ENCODE measurements around the gene CENPH. TPM values are rescaled to one million over a fixed set of nuclear protein-coding genes. Genes with fewer than 3 reads are reported as not detected.

The CENPH gene
- total and polyA plus RNA-seq, 7 donors, result 1.3 to 11.3 (median 3.8) TPM

DNA sequence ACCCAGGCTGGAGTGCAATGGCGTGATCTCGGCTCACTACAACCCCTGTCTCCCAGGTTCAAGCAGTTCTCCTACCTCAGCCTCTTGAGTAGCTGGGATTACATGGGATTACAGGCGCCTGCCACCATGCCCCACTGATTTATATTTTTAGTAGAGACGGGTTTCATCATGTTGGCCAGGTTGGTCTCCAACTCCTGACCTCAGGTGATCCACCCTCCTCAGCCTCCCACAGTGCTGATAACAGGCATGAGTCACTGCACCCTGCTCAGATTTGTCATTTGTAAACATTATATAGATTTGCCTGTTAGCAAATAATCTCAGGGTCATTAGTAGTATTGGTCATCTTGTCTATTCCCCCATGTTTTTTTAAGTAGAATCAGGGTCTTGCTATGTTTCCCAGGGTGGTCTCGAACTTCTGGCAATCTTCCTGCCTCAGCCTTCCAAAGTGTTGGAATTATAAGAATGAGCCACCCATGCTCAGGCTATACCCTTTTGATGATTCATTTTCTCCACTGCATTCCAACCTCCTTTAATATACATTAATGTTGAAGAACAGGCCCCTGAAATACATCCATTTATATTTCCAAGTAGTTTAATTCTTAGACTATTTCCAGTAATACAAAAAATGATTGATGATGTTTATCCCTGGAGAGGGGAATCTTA is 17.3 kb downstream of the CENPH start:
- Histone ChIP-seq H3K4me3 (no peak overlapping the region), H3K36me3 (no peaks in the 10 kb centered on the region), H3K27me3 (no peaks in the 10 kb centered on the region), H3K27ac (no peak overlapping the region), H3K9me3 (no peaks in the 10 kb centered on the region), H3K4me1 (no peaks in the 10 kb centered on the region)
- no peak for TF ChIP-seq POLR2AphosphoS5 (IDR thresholded peaks at IDR 0.05)
- no peak for TF ChIP-seq POLR2A (IDR thresholded peaks at IDR 0.05)
- TF ChIP-seq, protein P1, sequence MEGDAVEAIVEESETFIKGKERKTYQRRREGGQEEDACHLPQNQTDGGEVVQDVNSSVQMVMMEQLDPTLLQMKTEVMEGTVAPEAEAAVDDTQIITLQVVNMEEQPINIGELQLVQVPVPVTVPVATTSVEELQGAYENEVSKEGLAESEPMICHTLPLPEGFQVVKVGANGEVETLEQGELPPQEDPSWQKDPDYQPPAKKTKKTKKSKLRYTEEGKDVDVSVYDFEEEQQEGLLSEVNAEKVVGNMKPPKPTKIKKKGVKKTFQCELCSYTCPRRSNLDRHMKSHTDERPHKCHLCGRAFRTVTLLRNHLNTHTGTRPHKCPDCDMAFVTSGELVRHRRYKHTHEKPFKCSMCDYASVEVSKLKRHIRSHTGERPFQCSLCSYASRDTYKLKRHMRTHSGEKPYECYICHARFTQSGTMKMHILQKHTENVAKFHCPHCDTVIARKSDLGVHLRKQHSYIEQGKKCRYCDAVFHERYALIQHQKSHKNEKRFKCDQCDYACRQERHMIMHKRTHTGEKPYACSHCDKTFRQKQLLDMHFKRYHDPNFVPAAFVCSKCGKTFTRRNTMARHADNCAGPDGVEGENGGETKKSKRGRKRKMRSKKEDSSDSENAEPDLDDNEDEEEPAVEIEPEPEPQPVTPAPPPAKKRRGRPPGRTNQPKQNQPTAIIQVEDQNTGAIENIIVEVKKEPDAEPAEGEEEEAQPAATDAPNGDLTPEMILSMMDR (IDR thresholded peaks at IDR 0.05), result no peak
- no peak for TF ChIP-seq EP300 (IDR thresholded peaks at IDR 0.05)
- no peak for DNase-seq
- intact Hi-C loops (cut with DNase I), result no loop called here
- WGBS, 2 donors, result 96% methylated on average over 5 of the region's 5 CpGs

DNA sequence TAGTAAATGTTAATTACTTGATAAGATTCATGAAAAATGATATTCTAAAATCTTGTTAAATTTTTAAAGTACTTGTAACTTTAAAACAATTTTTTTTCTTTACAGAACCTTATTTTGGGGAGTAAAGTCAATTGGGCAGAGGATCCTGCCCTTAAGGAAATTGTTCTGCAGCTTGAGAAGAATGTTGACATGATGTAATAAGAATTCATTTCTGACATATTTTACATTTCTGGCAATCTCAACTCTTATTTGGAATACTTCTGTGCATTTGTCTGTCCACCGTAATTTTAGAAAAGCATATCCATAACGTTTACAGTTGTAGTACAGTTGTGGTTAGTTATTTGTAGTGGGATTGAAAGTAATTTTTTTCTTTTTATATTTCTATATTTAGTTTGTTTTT is 20.2 kb downstream of the CENPH start:
- Histone ChIP-seq H3K36me3 (no peaks in the 10 kb centered on the region), H3K4me1 (no peaks in the 10 kb centered on the region), H3K4me3 (no peak overlapping the region), H3K27ac (no peak overlapping the region), H3K9me3 (no peaks in the 10 kb centered on the region), H3K27me3 (no peaks in the 10 kb centered on the region)
- TF ChIP-seq, protein P1 (IDR thresholded peaks at IDR 0.05), result no peak
- TF ChIP-seq POLR2A (IDR thresholded peaks at IDR 0.05), result no peak
- no peak for TF ChIP-seq EP300 (IDR thresholded peaks at IDR 0.05)
- no peak for TF ChIP-seq POLR2AphosphoS5 (IDR thresholded peaks at IDR 0.05)
- intact Hi-C loops (cut with DNase I), result no loop called here
- no peak for DNase-seq
- 84 to 92% methylated on average over 2 of the region's 2 CpGs for WGBS, 2 donors

DNA sequence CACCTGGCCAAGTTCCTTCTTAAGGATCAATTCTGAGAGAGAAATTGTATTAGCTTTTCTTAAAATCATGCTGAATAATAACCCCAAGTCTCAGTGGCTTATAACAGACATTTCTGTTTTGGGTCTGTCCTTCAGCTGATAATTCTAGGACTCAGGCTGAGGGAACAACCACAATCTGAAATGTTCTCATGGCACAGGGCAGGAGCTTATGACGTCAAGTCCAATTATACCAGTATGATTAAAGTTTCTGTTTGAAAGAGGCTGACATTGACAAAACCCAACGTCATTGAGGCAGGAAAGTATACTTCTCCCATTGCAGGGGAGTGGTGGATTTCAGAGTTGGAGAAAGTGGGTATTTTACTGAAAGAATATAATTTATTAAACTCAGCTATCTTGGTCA is 21.8 kb downstream of the CENPH start:
- Histone ChIP-seq H3K27ac (no peak overlapping the region), H3K27me3 (no peaks in the 10 kb centered on the region), H3K4me1 (no peaks in the 10 kb centered on the region), H3K9me3 (no peaks in the 10 kb centered on the region), H3K36me3 (no peaks in the 10 kb centered on the region), H3K4me3 (no peak overlapping the region)
- 83 to 91% methylated on average over 2 of the region's 2 CpGs for WGBS, 2 donors
- intact Hi-C loops (cut with DNase I), result no loop called here
- no peak for DNase-seq
- TF ChIP-seq, protein P1 (IDR thresholded peaks at IDR 0.05), result no peak
- TF ChIP-seq POLR2A (IDR thresholded peaks at IDR 0.05) (no peak), EP300 (IDR thresholded peaks at IDR 0.05) (no peak)

DNA sequence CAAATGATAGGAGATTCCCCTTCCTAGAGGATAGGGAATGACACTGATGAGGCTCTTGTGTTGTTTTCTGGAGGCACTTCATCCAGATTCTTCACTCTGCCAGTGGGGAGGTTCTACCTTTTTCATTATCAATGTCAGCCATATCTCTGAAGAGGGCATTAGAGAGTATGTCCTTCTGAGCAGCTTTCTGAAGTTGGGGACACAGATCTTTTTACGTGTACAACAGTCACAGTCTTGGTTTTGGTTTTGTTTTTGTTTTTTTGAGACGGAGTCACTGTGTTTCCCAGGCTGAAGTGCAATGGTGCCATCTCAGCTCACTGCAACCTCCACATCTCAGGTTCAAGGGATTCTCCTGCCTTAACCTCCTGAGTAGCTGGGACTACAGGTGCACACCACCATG is 22.6 kb downstream of the CENPH start:
- H3K4me3 ChIP-seq, result no peak overlapping the region
- H3K9me3 ChIP-seq, result no peaks in the 10 kb centered on the region
- WGBS, 2 donors, result 75 to 85% methylated on average over 2 of the region's 2 CpGs
- no peaks in the 10 kb centered on the region for H3K36me3 ChIP-seq
- no peaks in the 10 kb centered on the region for H3K27me3 ChIP-seq
- no peak for TF ChIP-seq EP300 (IDR thresholded peaks at IDR 0.05)
- TF ChIP-seq POLR2A (IDR thresholded peaks at IDR 0.05), result no peak
- TF ChIP-seq POLR2AphosphoS5 (IDR thresholded peaks at IDR 0.05), result no peak
- TF ChIP-seq, protein P1 (IDR thresholded peaks at IDR 0.05), result no peak
- H3K27ac ChIP-seq, result no peak overlapping the region
- no peak for DNase-seq
- no peaks in the 10 kb centered on the region for H3K4me1 ChIP-seq
- intact Hi-C loops (cut with DNase I), result no loop called here

All from sigmoid colon (tissue), 7 donors.